ENCODE data around the gene RUSF1.
"Not testable (repeated sequence)": the region's sequence is repeated elsewhere in the genome, so short reads cannot be mapped to it uniquely, and the experiment has no call there.

The RUSF1 gene

DNA sequence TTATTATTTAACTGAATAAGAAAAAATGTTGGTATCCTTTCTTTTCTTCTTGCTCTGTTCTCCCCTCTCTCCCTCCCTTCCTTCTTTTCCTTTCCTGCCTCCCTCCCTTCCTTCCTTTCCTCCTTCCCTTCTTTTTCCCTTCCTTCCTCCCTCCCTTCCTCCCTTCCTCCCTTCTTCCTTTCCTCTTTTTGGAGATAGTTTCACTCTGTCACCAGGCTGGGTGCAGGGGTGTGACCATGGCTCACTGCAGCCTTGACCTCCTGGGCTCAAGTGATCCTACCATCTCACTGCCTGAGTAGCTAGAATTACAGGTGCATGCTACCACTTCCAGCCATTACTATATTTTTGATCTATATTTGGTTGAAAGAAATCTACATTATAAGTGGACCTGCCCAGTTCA, 5.7 kb upstream of the RUSF1 start:
- DNase-seq, result no peak

DNA sequence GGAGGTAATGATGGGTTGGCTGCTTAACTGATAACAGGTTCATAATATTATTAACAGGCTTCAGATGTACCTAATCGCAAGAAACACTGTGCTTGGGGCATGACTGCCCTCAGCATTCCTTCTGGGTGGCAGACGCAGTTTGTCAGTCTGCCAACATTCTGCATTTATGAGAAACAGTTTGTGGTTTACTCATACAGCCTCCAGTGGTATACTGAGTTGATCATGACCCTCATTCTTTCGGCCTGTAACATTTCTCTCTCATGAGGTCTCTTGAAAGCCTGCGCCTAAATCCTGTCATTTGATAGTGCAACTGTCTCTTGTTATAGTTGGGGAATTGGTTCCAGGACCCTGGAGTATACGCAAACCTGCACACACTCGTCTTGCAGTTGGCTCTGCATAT, 4.9 kb upstream of the RUSF1 start:
- DNase-seq, result no peak

DNA sequence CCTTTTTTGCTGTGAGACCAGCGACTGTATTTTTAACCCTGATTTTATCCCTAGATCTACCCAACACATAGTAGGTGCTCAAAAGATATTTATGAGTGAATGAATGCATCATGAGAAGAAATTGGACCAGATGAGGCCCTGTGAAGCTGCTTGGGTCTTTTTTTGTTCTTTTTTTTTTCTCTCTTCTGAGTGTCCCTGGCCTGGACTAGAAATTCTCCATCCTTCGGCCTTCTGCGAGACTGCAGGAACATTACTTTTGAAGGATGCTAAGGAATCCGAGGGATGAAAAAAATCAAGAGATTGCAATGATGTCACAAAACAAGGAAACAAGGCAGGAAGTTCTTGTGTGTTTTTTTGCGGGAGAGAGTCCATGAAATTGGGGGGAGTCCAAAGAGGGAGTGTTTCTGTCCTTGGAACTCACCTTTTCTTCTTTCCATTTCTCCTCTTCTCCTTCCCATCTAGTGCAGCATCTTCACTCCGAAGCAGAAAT, 560 bp upstream of the RUSF1 start:
- DNase-seq, result no peak

DNA sequence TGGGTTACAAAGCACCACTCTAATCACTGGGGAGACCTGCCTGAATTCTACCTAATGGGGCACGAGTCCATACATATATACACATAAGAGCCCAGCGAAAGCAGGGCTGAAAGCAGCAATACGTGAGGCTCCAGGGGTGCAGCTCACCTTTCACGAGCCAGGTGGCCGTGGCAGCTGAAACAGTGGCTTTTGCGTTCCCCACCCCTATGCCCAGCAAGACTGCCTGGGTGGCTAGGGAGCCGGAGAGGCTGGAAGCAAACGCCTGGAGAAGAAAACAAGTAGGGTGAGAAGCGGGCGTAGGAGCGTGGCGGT, 618 bp downstream of the RUSF1 start:
- no peak for DNase-seq

DNA sequence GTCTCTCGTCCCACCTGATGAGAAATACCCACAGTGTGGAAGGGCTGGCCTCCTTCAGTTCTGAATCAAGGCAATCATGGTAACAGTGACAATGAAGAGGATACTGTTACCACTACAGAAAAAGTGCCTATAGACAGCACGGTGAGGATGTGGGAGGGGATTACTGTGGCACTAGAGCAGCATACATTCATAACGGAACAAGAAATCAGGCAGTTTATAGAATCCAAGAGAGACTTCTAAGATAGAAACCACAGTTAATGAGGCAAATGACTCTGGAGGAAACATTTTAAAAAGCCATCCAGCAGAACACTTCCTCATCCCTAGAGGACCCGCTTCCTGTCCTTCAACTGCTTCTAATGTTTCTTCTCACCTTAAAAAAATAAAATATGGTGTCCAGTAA, 2.7 kb downstream of the RUSF1 start:
- DNase-seq, result peak in 1 of 2 experiments; percentile 46

DNA sequence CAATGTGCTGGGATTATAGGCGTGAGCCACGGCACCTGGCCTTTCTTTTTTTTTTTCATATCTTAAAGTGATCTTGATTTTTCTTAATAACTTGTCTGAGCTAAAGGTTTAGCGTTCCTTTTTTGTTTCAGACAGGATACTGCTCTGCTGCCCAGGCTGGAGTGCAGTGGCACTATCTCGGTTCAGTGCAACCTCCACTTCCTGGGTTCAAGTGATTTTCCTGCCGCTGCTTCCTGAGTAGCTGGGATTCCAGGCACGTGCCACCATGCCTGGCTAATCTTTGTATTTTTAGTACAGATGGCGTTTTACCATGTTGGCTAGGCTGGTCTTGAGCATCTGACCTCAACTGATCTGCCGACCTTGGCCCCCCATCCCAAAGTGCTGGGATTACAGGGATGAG, 4.0 kb downstream of the RUSF1 start:
- no peak for DNase-seq

DNA sequence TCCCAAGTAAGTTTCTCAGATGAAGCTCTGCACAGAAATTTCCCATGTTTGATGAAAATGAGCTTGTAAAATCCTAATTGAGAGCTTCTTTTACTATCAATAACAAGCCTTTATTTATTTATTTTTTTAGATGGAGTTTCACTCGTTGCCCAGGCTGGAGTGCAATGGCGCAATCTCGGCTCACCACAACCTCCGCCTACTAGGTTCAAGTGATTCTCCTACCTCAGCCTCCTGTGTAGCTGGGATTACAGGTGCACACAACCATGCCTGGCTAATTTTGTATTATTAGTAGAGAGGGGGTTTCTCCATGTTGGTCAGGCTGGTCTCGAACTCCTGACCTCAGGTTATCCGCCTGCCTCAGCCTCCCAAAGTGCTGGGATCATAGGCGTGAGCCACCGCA, 4.6 kb downstream of the RUSF1 start:
- not testable (repeated sequence) for DNase-seq

DNA sequence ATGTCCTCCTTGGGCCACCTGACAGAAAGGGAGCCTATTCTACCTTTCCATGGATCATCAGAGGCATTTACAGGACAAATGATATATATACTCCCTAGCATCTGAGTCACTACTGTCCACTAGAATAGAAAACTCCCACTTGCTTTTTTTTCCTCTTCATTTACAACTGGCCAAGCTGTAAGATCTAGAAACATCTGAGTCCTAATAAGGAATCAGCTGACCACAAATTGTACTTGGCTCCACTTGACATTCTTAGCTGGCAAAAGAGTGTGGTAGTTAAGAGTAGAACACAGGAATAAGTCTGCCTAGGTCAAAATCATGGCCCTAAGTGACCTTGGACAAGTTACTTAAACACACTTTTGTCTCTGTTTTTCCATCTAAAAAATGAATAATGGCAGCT, 5.2 kb downstream of the RUSF1 start:
- no peak for DNase-seq

DNA sequence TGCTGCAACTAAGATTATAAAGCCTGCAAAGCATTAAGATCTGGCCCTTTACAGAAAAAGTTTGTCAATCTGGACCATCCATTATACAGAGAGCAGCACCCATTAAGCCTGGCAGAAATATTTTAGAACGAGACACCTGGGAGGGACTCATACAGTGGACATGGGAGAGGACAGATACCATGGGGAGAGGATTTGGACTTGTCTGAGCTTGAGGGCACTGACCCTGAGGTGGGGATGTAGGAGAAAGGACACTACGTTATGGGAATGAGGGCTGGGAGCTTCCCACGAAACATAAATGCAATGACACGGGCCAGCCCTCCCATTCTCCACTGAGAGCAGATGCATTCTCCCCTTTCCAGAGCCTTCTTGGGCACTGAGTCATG, 6.2 kb downstream of the RUSF1 start:
- DNase-seq, result no peak

DNA sequence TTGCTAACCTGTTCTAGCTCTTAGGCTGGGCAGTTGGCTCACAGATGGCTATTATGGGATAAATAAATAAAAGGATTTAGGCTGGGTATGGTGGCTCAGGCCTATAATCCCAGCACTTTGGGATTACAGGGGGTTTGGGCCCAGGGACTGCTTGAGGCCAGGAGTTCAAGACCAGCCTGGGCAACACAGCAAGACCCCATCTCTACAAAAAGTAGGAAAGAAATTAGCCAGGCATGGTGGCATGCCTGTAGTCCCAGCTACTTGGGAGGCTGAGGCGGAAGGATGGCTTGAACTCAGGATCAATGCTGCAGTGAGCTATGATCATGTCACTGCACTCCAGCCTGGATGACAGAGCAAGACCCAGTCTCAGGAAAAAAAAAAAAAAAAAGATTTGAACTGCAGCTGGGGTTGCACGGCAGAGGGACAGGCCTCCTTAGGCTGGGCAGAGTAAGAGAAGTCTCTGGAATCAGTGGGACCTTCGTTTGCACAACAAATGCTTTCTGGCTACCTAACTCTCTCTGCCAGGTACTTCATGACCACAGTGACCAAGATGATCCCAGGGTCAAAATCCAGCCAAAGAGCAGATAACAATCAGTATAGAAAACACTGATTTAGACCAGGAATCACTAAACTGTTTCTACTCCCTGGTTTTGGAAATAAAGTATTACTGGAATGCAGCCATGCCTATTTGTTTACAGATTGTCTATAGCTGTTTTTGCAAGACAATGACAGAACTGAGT, 6.8 kb downstream of the RUSF1 start:
- no peak for DNase-seq

DNA sequence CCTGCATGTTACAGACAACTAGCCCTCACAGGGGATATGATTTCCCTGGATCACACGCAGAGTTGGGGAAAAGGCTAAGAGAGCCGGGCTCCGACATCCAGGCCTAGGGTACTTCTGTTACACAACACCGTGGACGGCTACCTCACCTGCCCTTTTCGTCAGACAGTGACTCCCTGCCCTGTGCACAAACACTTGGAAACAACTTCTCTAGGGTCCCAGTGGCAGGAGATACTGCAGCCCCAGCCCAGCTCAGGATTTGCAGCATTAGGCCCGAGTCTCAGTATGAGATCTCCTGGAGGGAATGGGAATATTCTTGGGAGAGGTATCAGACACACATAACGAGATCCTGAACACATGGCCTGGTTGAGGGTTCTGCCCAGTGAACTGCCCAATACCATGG, 8.3 kb downstream of the RUSF1 start:
- no peak for DNase-seq

DNA sequence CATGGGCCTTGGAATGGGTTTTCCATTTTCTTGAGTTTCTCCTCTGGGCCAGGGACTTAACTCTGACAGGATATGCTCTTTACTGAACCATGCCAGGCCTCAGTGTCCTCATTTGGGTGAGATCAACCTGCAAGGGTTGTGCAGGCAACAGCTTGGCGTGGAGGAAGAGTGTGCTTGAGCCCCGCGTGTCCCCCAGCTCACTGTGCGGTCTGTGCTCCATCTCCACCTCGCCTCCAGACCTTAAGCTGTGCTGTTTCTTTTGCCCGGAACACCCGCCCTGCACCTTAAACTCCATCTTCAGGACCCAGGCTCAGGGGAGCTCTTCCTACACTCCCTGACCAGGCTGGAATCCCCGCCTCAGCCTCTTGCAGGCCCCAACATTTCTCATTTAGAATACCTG, 9.7 kb downstream of the RUSF1 start:
- DNase-seq, result no peak

DNA sequence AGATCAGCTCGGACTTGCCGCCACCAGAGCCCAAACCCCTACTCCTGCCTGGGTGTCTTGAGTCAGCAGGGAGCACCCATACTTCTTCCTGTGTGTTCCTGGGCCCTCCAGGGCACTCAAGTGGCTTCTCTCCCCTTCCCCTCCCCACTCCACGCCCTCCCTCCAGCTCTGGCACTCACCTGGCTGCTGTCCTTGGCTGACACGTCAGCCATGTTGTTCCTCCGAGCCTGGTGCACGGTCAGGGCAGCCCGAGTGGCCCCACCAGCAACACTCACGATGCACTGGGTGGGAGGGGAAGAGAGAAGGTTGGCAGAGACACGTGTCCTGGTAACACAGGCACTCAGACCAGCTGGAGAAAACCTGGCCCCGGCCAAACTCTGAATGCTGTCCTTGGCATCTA, 11.5 kb downstream of the RUSF1 start:
- no peak for DNase-seq

DNA sequence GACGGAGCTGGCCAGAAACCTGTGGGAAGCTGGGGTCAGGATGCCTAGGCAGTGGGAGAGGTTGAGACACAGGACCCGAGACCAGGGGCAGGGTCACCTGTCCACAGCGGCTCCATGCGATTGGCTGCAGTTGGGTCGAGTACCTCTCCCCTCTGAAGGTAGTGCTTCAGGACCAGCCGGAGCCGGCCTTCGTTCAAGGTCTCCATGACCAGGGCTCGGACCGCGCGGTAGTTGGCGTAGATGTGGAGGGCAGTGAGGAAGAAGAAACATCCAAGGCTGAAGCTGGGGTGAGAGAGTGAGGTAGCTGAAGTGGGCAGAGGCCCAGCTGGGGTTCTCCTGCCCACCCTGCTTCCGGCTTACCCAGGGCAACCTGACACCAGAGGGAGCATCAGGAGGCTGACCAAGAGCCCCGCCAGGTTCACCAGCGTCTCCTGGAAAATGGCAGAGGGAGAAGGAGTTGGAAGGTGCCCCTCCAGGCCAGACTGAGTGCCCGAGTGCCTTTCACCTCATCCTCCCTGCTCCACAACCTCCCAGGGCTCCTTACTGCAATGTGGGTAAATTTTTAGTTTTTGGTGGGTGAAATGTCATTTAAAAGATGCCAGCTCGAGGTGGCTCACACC, 14.6 kb downstream of the RUSF1 start:
- no peak for DNase-seq

DNA sequence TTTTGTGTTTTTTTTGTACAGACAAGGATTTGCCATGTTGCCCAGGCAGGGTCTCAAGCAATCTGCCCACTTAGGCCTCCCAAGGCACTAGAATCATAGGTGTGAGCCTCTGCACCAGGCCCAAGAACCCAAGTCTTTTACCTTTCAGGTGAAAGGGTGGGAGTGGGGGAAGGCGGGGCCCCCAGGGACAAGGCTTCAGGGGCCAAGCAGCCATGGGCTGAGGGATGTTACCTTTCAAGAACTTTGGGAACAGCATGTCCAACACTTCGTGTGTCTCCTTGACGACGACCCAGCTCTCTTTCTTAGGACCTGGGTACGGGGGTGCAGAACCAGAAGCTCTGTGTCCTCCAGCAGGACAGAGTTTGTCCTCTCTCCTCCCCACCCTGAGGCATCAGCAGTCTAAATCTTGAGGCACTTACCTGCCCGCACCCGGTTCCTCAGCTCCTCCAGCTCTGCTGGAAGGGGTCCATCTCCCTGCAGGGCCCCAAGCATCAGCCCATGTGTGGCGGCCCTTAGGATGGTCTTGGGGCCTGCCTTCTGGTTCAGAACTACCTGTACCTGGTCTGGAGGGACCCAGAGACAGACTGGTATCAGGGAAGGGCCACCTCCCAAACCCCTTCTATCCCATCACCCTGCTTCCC, 16.3 kb downstream of the RUSF1 start:
- DNase-seq, result no peak

DNA sequence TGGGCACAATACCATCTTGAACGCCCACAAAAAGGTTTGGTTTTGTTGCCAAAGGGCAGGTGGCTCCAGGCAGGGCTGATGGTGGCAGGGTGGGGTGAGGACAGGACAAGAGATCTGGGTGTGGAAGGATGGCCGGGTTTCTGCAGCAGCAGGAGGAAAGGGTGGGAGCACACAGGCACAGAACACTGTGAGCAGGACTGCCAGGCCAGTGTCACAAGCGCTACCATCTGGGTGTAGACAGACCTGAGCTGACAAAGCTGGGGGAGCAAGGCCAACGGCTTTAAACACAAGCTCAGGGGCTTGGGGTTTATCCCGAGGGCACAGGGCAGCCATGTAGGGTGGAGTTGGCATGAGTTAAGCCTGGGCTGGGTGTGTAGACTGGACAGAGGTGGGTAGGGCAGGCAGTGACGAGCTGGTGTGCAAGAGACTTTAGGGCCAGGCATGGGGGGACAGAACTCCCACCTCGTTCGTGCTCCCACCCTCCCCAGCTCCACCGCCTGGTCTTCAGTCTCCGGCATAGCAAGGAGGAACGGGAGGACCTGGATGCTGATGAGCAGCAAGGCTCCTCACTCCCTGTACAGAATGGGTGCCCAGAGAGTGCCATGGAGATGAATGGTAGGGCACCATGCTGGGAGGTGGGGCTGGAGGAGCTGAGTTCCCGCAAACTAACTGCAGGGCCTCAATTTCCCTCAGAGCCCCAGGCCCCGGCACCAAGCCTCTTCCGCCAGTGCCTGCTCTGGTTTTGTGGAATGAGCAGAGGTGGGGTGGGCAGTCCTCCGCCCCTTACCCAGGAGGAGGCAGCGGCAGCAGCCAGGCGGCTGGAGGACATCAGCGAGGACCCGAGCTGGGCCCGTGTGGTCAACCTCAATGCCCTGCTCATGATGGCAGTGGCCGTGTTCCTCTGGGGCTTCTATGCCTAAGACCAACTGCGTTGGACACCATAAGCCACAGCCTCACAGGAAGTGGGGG, 18.3 kb downstream of the RUSF1 start:
- DNase-seq, result no peak

DNA sequence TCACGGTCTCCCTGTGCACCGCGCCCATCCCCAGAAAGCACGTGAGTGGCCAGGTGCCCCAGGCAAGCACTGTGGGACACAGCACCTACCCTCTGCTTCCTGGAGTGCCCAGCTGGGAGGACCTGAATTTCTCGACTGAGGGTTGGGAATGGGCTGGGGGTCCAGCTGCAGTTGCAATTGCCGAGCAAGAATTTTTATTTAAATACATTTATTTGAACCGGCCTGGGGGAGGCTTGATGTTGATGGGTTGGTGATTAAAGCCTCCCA, 19.0 kb downstream of the RUSF1 start:
- no peak for DNase-seq

DNA sequence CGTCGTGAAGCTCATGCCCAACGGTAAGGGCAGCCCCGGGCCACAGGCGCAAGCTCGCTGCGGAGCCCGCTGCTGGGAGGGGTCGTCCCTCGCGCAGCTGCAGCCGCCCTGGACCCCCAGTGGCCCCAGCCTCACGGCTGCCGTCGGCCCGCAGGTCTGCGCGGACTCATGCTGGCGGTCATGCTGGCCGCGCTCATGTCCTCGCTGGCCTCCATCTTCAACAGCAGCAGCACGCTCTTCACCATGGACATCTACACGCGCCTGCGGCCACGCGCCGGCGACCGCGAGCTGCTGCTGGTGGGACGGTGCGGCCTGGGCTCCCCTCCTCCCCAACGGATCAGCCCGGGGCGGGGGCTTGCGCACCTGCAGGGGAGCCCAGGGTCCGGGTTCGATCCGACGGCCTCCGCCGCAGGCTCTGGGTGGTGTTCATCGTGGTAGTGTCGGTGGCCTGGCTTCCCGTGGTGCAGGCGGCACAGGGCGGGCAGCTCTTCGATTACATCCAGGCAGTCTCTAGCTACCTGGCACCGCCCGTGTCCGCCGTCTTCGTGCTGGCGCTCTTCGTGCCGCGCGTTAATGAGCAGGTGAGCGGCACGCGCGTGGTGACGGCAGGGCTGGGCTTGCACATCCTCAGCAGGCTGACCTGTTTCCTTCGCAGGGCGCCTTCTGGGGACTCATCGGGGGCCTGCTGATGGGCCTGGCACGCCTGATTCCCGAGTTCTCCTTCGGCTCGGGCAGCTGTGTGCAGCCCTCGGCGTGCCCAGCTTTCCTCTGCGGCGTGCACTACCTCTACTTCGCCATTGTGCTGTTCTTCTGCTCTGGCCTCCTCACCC, 19.5 kb downstream of the RUSF1 start:
- DNase-seq, result no peak

DNA sequence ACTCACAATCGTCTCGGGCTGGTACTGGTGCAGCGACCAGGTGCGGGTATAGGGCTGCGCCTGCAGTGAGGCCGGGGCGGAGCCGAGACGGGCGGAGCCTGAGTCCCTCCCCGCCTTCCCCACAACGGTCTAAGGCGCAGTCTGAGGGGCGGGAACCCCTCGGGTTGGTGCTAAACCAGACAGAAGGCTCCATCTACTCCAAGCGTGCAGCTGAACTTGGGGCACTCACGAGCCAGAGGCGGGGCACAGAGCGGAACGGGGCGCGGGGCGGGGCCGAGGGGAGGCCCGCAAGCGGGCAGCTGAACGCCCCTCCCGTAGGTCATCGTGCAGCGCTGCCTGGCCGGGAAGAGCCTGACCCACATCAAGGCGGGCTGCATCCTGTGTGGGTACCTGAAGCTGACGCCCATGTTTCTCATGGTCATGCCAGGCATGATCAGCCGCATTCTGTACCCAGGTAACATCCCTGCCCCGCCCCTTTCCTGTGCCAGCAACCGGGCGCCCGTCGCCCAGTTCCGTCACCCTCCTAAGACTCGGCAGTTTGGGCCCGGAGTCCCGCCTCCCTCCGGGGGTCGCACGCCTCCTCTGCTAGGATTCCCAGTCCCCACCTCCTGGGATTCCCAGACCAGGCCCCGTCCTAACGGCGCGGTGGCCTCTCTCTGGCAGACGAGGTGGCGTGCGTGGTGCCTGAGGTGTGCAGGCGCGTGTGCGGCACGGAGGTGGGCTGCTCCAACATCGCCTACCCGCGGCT, 20.3 kb downstream of the RUSF1 start:
- DNase-seq, result peak; percentile 61 to 72

DNA sequence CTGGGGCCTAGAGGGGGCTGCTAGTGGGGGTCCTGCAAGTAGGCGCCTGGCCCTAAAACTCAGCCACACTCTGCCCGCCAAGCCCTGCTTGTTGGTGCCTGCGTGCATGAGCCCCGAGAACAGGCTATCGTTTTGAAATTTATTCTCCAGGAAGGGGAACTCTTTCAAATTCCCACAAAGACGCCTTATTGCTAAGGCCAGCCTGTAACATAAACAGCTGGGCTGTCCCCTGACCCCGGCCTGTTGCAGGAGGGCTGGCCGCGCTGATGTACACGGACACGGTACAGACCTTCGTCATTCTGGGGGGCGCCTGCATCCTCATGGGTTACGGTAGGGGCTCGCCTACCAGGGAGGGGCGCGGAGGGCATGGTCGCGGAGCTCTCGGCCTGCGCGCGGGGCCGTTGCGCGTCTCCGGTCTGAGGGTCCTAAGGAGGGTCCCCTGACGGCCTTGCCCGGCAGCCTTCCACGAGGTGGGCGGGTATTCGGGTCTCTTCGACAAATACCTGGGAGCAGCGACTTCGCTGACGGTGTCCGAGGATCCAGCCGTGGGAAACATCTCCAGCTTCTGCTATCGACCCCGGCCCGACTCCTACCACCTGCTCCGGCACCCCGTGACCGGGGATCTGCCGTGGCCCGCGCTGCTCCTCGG, 21.0 kb downstream of the RUSF1 start:
- no peak for DNase-seq

DNA sequence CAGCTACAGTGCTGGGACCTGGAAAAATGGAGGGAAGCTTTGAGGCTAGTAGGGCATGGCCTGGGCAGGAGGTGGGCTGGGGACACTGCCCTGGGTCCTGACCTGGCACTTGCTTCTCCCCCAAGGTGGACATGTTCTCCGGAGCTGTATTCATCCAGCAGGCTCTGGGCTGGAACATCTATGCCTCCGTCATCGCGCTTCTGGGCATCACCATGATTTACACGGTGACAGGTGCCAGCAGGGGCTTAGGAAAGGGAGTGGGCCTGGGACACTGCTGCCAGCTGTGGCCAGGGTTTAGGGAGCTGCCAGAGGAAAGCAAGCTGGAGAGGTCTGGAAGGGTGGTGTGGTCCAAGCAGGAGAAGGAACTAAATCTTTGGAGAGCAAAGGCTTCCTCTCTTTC, 22.1 kb downstream of the RUSF1 start:
- DNase-seq, result no peak

Data from activated CD4-positive, alpha-beta T cell treated with anti-CD3 and anti-CD28 coated beads, Interleukin-2, amount 50 U/mL, for 48 hours (primary cell).